NCI-H510A treated with DMSO at 0.1 percent for 48 hours (cell line): ENCODE results near the gene PBX1.

ENCODE experiments used
- DNase-seq: peaks from one replicate; lab custom pipeline; 2025; lab: John Stamatoyannopoulos, UW

PBX1 gene

DNA sequence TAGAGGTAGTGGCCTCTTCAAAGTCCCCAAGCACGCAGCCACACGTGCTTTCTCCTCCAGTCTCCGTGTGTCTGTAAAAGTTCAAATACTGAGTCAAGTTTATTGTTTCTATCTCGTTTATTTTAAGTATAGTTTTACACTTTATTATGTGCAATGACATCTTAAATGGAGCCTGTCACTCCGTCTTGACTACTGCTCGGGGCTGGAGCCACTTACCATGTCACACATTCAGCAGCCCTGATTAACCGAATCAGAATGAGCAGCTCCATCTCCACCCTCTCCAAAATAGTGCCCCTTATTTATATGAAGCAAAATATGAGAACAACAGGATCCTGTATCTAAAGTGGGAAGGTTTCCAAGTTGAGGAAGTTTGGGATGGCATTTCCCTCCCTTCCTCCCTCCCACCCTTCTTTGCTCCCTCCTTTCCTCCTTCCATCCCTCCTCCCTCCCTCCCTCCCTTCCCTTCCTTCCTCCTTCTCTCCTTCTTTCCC lies 201.0 kb downstream of the PBX1 start:
- no peak for DNase-seq

DNA sequence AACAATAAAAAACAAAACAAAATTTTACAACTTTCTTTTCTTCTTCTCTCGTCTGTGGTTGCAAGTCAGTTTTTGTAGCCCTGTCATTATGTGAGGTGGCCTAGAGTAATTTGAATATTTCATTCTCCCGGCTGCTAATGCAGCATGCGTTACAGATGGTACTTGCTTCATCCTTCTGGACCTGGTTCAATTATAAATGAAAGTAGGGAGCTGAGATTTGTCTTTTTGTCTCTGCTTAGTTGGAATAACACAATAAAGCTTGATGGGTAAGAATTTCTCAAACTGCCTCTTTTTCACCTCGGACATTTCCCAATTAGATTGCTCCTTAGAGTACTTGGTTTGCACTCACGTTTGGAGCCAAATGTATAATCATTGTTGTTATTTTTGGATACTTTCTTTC lies 201.6 kb downstream of the PBX1 start:
- DNase-seq: no peak

DNA sequence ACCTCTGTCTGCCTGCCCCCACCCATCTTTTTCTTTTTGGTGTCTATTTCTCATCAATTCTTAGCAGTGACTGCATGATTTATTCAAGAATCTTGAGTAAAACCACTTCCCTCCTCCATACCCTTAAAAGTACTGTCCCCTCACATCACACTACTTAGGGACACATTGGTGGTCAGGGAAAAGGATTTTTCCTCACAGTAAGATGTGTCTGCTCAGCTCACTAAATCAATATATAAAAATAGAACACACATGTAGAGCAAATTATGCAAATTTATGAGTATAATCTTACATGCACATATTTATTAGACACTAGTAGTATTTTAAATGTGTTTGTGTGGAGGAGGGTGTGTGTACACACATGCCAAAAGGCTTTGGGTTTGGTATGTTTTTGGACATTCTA lies 202.0 kb downstream of the PBX1 start:
- DNase-seq: no peak

- DNase-seq: no peak
These were observed 204.1 kb downstream of the PBX1 start for GRCh38 chr1:164763098-164763497.

DNA sequence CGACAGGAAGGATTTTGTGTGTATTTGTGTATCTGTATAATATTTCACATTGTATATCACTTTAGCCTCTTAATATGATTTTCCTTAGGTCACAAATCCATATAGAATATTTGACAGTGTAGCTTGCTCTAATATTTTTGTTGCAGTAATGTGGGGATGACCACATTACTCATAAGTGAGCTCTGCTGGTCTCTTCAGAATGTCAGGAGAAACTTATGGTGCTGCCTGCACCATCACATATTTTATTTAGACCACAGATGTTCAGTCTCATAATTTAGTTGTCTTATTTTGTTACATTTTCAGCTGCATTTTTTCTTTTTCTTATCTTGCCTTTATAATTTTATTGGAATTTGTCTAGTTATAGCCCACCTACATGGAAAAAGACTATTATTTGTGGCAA lies 205.3 kb downstream of the PBX1 start:
- no peak for DNase-seq

DNA sequence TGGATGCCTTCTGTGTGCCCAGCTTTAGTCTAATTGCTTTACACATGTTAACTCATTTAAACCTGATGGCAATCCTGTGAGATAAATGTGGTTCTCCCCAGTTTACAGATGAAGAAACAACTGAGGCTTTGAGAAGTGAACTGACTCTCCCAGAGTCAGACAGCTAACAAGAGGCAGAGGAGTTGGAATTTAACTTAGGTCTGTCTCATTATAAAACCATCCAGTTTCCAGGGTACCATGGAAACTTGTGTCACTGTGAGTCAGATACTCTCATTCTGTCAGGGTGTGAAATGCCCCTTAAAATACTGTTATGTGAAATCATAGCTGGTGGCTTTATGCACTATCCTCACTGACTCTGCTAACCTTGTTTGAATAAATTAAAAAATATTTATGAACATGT lies 206.6 kb downstream of the PBX1 start:
- DNase-seq: no peak

- no peak for DNase-seq
These were observed 207.2 kb downstream of the PBX1 start for GRCh38 chr1:164765992-164766720.

- no peak for DNase-seq
These were observed 208.9 kb downstream of the PBX1 start for GRCh38 chr1:164767752-164768402.

DNA sequence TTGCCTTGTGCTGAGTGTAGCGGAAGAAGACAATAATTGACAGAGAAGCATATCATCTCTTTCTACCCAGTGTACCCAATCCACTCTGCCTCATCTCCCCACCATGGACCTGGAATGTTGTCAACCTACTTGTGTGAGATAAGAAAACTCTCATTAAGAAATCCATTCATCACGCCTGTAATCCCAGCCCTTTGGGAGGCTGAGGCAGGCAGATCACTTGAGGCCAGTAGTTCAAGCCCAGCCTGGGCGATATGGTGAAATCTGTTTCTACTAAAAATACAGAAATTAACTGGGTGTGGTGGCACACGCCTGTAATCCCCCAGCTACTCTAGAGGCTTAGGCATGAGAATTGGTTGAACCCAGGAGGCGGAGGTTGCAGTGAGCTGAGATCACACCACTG lies 209.6 kb downstream of the PBX1 start:
- no peak for DNase-seq

DNA sequence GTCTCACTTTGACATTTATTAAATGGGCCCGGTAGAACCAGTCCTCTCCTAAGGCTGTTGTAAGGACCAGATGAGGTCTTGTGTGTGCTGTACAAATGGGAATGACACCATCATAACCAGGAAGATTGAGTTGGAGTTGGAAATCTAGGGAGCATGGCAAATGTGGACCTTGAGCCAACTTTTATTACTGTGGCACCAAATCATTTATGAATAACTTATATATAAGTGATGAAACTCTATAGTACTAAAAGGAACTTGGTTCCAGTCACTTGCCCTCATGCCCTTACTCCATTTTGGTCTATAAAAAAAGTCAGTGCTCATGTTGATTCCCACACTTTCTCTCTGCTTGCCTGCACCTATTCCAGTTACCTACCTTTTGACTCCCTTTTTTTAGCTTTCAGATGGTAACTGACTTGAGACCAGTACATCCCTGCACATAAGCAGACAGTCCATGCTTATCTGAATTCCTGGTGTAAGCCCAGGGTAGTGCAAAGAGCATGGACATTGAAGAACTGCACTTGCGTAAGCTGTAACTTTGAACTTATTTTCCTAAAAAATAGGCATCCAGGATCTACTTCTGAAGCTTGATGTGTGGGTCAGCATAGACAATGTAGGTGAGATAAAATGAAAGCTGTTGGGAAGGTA lies 210.6 kb downstream of the PBX1 start:
- no peak for DNase-seq

- DNase-seq: no peak
These were observed 211.1 kb downstream of the PBX1 start for GRCh38 chr1:164770131-164770529.

DNA sequence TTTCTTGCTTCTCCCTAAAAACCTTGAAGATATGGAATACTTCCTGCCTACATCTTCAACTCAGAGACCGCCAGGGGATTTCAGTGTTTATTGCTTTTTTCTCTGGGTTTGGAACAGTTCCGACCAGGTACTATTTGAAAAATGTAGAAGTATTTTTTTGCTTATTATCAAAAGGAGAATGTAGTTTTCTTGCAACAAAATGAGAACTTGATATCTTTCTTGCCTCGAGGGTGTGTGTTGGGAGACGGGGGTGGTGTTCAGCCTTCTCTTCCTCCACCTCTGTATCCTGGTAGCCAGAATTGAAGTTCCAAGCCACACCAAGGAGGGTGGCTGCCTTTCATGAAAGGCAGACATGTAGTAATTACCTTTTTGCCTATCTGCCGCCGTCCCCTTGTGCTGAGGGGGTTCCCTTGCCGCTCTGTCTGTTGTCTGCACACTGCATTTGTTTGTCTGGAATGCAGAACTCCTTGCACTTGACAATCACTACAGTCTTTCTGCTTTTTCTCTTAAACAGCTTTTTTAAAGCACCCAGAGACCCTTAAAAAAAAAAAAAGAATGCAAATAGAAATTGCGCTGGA lies 212.1 kb downstream of the PBX1 start:
- DNase-seq: no peak

DNA sequence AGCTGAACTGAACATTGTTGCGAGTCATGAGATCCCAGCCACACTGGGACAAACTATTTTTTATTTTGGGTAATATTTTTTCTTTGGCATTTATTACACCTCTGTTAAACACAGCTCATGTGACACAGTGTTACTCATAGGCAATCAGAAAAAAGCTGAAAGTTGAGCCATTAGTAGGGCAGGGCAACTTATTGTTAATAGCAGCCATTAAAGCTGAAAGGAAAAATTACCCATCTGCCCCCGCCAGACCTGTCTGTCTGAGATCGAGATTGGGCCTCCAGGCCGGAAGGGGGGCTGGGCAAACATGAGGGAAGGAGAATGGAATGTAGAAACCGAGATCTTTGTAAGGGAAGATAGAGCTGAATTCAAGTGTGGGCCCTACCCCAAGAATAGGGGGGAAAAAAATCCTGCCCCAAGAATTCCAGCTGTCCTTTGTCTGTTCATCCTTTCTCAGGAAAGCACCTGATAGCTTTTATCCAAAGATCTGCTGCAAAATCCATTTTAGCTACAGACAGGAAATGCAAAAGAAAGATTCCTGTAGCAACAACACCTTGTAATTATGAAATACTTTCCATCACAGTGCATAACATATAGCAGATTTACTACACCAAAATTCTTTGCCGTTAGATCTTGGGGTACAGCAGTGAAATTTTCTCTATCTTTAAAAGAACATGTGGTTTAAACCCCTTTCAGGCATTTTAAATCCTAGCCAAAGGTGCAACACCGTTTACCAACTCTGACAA lies 212.8 kb downstream of the PBX1 start:
- peak; percentile 29 for DNase-seq

DNA sequence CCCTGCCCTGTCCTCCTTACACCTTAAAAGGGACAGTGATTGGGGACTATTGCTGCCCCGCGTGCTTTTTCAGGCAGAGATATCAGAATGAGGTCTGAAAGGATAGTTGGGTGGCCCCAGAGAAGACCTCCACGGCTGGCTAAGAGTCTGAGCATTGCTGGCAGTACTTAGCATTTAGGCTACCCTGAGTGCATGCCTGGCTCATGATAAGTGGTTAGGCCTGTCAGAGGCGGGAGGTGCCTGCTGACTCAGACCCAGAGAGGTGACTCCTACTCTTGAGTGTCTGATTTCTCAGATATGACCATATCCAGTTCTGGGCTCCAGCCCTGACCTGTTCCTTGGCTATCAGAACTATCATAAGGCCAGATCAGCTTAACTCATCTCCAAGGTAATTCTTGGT lies 213.7 kb downstream of the PBX1 start:
- DNase-seq: peak; percentile 80

- no peak for DNase-seq
These were observed 214.1 kb downstream of the PBX1 start for GRCh38 chr1:164773102-164773501.

DNA sequence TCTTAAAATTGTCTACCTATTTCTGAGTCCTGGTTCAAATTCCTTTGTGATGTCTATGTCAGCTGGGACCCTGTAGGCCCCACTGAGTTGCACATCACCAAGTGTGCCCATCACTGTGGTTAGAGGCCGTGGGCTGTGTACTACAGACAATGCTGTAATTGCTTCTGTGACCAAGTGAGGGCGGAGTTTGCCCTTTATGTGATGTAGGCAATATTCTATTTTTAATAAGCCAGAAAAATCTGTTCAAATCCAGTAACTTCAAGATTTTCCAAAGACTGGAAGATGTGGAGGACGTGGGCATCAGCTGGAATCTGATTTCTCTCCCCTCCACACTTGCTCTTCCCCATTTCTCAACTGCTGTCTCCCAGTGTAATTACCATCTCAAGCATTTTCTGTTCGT lies 215.4 kb downstream of the PBX1 start:
- no peak for DNase-seq

DNA sequence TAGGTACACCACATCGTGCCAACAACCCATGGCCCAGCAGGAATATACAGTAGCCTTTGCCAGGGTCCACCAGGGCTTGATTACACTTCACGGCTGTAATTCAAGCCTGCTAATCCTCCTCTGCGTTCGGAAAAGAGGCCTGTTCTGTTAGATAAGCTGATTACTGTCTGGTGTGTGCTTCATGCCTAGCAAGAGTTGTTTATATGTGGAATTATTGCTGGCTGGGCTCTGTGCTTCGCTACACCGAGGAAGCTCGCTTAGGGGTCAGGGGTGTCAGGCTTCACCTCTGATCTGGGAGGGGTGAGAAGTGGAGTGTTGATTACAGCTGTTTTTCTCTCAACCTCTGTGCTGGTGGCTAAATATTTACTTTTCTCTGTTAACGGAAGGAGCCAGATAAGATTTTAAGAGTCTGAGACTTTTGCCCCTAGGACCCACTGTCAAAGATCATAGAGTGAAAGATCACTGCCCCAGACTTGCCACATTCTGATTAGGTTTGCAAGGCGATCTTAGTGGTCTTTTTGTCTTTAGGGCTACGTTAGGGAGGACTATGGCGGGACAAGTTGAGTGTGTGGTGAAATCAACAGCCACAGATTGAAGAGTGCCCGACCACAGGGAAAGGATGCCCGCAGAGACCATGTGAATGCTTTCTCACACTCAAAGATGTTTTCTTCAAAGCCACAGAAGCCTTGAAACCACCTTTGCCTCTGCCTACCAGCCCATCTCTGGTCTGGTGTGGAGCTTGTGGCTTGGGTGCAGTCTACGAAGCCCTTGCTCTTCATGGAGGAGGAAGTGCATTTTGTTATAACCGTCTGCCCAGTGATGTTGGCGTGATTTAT lies 216.1 kb downstream of the PBX1 start:
- peak; percentile 49 for DNase-seq

DNA sequence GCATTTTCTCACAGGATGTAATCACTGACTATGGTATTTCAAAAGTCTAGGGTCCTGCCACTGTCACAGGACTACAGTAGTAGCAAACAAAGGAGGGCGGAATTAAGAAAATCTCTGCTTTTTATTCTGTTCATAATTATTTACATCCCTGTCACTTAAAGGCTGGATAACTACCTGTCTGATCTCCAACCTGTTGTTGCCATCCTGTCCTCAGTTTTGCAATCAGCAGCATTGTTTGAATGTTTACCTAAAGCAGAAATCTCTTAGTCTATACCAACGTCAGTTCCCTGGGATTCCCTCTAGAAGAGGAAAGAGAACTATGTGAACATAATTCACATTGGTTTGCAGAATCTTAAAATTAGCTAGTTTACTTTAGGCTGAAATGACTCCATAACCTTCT lies 218.5 kb downstream of the PBX1 start:
- DNase-seq: peak; percentile 14

GRCh38 chr1:164779376-164779775 lies 220.4 kb downstream of the PBX1 start:
- DNase-seq: no peak

GRCh38 chr1:164780111-164780812 lies 221.3 kb downstream of the PBX1 start:
- no peak for DNase-seq

GRCh38 chr1:164780863-164781262 lies 221.9 kb downstream of the PBX1 start:
- DNase-seq: no peak
